T-helper 22 cell (primary cell): ENCODE measurements around the gene PPM1H.
"Not testable (repeated sequence)": the region's sequence is repeated elsewhere in the genome, so short reads cannot be mapped to it uniquely, and the experiment has no call there.

Experiments
- DNase-seq: peaks from one replicate; pipeline ENCODE4 v3.0.0-alpha.2; 2020; ENCODE audit warnings: low read depth

The PPM1H gene

GRCh38 chr12:62909340-62909739, 25.6 kb downstream of the PPM1H start:
- no peak for DNase-seq

DNA sequence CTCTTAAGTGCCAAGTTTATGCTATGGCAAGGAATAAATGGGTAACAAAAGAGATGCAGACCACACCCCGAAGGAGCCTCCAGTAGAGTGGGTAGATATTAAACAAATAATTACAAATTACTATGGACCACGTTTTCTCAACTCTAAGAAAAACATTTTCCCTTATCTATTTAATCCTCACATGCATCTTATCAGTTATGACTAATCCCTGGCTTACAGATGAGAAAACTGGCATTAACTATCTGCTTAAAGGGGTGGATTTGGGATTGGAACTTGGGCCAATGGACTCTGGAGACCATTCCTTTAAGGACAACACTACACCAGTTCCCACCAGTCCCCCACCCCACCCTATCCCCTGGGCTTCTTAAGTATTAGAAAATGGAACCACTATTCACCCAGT, 26.3 kb downstream of the PPM1H start:
- no peak for DNase-seq

DNA sequence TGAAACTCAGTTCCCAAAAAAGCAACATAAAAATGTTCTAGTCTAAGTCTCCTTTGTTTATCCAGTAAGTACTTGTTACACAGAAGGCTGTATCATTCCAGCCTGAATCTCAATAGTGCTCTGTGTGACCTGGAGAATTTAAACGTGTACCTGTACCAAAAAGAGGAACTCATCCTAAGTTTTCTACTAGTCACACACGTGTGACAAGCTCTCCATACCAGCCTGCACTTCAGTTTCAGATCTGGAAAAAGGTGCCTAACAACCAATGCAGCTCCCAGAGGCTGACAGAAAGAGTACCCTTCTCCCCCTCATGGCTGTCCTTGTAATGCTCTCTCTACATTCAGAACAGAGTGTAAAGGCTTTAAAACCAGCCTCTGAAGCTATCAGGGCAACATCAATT, 27.4 kb downstream of the PPM1H start:
- DNase-seq: no peak

DNA sequence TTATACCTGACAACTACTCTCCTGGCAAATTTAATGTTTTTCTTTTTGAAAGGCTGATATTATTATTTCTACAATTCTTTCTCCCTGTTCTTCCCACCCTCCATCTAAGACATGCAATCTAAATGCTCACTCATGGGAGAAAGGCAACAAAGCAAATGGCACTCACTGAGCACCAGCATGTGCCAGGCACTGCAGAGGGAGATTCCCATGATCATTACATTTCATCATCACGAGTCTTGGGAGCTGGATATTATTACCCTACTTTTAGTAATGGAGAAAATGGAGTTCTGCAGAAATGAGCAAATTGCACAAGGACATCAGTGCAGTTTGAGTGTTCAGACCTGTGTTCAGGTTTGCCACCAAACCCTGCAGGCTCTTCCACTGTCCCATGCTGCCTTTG, 27.9 kb downstream of the PPM1H start:
- no peak for DNase-seq

DNA sequence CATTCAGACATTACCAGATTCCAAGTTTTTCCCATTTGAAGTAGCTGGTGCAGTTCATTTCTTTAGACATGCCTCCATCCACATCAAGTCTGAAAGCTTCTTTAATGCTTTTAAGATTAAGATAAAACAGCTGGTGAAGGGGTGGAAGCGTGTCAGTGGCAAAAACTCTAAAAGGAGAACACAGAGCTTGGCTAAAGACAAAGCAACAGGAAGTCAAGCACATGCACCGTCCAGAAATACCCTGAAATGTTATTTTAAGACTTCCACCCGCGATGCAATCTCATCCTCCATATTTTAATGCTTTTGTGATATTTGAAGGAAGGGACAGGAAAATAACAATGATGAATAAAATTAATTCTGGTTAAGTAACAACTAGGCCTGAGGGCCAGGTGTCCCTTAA, 31.8 kb downstream of the PPM1H start:
- DNase-seq: no peak

- DNase-seq: no peak
These were observed 34.2 kb downstream of the PPM1H start for GRCh38 chr12:62900686-62901272.

GRCh38 chr12:62899568-62900390, 35.2 kb downstream of the PPM1H start:
- DNase-seq: no peak

DNA sequence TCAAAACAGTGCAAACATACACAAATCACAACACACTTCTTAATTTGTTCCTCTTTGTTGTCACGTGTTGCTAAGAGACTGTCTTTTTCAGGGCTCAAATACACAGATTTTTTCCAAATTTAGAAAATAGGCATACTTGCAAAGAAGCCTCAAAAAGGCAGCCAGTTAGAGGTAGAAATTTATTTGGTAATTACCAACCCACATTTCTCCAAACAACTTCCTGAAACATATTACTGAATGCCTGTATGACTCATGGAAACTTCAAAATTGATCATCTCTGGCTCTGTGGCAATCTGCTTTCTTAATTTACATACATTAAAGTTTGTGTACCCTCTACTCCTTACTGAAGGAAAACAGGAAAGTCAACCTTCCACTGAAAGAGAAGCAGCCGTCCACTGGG, 36.4 kb downstream of the PPM1H start:
- no peak for DNase-seq

GRCh38 chr12:62895351-62895877, 39.5 kb downstream of the PPM1H start:
- DNase-seq: no peak

DNA sequence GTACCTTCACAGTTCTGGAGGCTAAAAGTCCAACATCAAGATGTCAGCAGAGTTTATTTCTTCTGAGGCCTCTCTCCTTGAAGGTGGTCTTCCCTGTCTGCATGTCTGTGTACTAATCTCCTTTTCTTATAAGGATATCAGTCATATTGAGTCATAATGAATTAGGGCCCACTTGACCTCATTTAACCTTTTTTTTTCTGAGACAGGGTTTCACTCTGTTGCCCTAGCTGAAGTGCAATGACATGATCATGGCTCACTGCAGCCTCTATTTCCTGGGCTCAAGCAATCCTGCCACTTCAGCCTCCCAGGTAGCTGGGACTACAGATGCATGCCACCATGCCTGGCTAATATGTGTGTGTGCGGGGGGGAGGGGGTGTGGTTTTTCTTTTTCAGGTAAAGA, 41.7 kb downstream of the PPM1H start:
- no peak for DNase-seq

DNA sequence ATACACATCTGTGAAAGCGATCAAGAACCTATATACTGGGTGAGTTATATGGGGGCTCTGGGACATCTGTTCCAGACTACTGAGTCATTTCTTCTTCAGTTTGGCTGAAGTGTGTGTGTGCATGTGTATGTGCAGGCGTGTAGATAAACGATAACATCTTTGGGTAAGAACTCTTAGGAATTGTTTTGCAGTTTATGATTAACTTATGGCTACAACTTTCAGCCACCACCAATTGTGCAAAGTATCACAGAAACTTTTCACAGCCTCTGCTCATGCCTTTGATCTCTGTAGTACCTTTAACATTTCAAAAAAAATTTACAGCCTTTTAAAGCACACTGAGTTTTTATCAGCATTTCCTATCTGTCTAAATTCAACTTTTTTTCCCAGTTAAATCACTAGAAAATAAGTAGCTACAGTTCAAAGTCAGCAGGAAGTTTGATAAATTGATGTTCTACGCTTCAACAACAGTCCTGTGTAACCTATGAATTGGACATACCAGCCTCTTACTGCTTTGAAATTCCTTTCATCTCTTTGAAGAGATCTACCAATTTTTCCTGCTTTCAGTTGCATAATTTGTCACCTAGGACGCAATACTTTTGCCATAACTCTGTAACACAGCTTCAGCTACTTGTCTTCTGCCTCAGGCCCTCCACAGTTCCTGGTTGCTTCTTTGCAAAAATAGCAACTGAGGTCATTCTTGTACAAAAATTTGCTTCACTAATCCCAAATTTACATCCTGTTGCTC, 43.0 kb downstream of the PPM1H start:
- DNase-seq: no peak

DNA sequence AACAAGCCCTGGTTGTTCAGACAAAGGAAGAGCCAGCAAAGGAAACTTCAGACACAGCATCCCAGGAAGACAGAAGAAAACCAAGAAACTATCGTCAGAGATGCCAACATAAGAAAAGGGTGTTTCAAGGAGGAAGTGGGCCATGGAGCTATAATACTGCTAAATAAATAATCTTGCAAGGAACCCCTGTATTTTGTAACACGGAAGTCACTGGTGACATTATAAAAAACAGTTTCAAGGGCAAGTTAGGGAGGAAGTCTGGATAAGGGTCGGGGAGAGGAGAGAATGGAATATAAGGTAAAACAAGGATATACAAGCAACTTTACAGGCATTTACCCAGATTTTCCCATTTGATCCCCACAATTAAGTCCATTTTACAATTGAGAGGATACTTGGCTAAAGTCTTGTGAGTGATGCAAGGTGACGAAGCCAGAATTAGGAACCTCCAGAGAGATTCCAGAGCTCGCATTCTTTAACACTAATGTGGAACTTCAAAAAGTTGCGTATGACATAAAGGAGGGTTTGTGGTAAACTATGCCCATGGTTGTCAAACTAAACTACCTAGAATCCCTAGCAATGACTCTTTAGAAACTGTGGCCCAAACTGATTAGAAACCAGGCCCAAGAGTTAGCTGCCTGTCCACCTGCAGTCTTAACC, 46.4 kb downstream of the PPM1H start:
- no peak for DNase-seq

- DNase-seq: no peak
These were observed 48.2 kb downstream of the PPM1H start for GRCh38 chr12:62886796-62887195.

- DNase-seq: no peak
These were observed 49.7 kb downstream of the PPM1H start for GRCh38 chr12:62885242-62885641.

DNA sequence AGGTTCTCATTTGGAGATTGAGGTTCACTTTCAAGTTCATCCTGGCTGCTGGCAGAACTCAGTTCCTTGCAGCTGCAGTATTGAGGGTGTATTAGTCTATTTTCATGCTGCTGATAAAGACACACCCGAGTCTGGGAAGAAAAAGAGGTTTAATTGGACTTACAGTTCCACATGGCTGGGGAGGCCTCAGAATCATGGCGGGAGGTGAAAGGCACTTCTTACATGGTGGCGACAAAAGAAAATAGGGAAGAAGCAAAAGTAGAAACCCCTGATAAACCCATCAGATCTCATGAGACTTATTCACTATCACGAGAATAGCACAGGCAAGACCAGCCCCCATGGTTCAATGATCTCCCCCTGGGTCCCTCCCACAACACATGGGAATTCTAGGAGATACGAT, 50.1 kb downstream of the PPM1H start:
- DNase-seq: not testable (repeated sequence)

DNA sequence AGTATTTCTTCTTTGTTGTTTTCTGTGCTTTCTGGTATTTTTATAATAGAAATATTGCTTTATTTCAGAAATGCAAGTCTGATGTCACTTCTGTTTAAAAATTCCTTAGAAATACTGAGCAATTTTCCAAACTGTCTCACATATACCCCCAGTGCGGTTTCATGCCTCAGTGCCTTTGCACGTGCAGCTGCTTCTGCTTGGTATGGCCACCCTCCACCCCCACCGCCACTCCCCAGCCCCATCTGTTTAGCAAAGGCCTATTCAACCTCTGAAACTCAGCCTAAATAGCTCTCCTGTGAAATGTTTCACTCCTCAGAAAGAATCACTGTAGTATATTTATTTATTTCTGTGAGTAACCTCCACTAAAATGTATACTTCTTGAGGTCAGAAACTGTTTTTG, 52.3 kb downstream of the PPM1H start:
- DNase-seq: no peak

GRCh38 chr12:62882140-62882539, 52.8 kb downstream of the PPM1H start:
- DNase-seq: no peak

GRCh38 chr12:62879691-62880090, 55.3 kb downstream of the PPM1H start:
- DNase-seq: no peak

- DNase-seq: not testable (repeated sequence)
These were observed 55.7 kb downstream of the PPM1H start for GRCh38 chr12:62879228-62879627.

DNA sequence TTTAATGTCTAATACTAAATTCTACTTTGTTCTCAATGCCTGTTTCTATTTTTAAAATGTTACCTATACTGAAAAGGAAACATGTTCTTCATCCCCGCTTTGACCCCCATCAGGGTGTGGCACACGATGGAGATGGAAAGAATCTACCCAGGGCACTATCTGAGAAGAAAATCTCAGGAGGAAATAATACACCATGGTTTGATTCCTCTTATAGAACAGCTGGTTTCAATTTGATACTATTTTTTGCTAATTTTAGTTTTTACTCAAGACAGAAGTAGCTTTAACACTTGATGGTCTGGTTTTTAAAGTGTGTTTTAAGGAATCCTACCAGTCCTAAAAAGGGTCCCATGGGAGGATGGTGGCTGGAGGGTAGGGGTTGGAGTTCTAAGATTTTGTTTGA, 56.7 kb downstream of the PPM1H start:
- DNase-seq: no peak

- no peak for DNase-seq
These were observed 57.9 kb downstream of the PPM1H start for GRCh38 chr12:62876938-62877548.
